GM12878 (cell line): Measurements from ENCODE around the gene EPHB2. TPM values are rescaled to one million over a fixed set of nuclear protein-coding genes. Genes with fewer than 3 reads are reported as not detected.

Source experiments
- ATAC-seq: fragments of 200-7000 bp; cut with Tn5 transposase; 3 replicates; pipeline ENCODE4 v1.9.1; 2020; ENCODE audit warnings: mild to moderate bottlenecking, moderate library complexity
- BruUV-seq: library from RNA; stranded (reverse); fragments of 400-500 nt; replicated peaks from 2 replicates; lab custom pipeline; 2021; lab: Mats Ljungman, UMichigan
- CTCF ChIA-PET: fragments of 300-600 bp; sonication (Branson Sonifier 250); formaldehyde crosslinking; extraction: SDS; loops from one replicate; lab custom pipeline; 2021; ENCODE audit warnings: inconsistent platforms; lab: Yijun Ruan, JAX
- POLR2A ChIA-PET: fragments of 350-600 bp; formaldehyde crosslinking; extraction: SDS; loops from one replicate; lab custom pipeline; 2021; ENCODE audit warnings: inconsistent platforms; lab: Charles Lee
- RAD21 ChIA-PET: fragments of 300-600 bp; sonication (Branson Sonifier 250); formaldehyde crosslinking; loops from one replicate; lab custom pipeline; 2023; ENCODE audit warnings: antibody characterized with exemption; ENCODE audit not compliant: unreplicated experiment; lab: Charles Lee
- SMC1A ChIA-PET: fragments of 300-600 bp; sonication (Branson Sonifier 250); formaldehyde crosslinking; loops from one replicate; lab custom pipeline; 2023; ENCODE audit not compliant: unreplicated experiment, uncharacterized antibody; lab: Charles Lee
- DNase-seq: peaks from one replicate; pipeline ENCODE4 v3.0.0-alpha.2; 2011; ENCODE audit warnings: low read depth, low spot score
- FAIRE-seq: peaks from 3 replicates; lab custom pipeline; 2011; peaks lifted over from hg19 to GRCh38; lab: Jason Lieb, UNC
- H2AFZ ChIP-seq: 2 replicates; pipeline ENCODE4 v1.6.0; 2011; ENCODE audit warnings: low read depth, low read length, control low read depth; ENCODE audit not compliant: control insufficient read depth
- H3K27ac ChIP-seq: 2 replicates; pipeline ENCODE4 v1.5.1; 2011; ENCODE audit warnings: control low read depth; ENCODE audit not compliant: control insufficient read depth, insufficient read depth
- H3K27me3 ChIP-seq, 2 experiments: replicated peaks in 1 of 2; 2 replicates each; pipeline versions ENCODE4 v1.6.0 to v1.6.1; 2011; ENCODE audit warnings: low read length in 1 of 2; ENCODE audit not compliant: control insufficient read depth in 2 of 2, insufficient read depth in 2 of 2
- H3K36me3 ChIP-seq, 2 experiments: 2 replicates each; pipeline ENCODE4 v1.5.1; 2011; ENCODE audit warnings: low read length in 1 of 2; ENCODE audit not compliant: control insufficient read depth in 2 of 2, insufficient read depth in 2 of 2
- H3K4me1 ChIP-seq: 2 replicates; pipeline ENCODE4 v1.6.1; 2011; ENCODE audit warnings: mild to moderate bottlenecking, low read length, moderate library complexity, mixed read lengths; ENCODE audit not compliant: control insufficient read depth, insufficient read depth
- H3K4me2 ChIP-seq: 2 replicates; pipeline ENCODE4 v1.6.0; 2011; ENCODE audit warnings: control low read depth; ENCODE audit not compliant: control insufficient read depth, insufficient read depth
- H3K4me3 ChIP-seq: fragments of 200-600 bp; sonication (generic); 2 replicates; pipeline ENCODE4 v1.5.1; 2016
- H3K79me2 ChIP-seq: 2 replicates; pipeline ENCODE4 v1.6.0; 2011; ENCODE audit warnings: low read length; ENCODE audit not compliant: control insufficient read depth, insufficient read depth
- H3K9ac ChIP-seq: 2 replicates; pipeline ENCODE4 v1.8.0; 2011; ENCODE audit warnings: low read length, control low read depth, mixed read lengths; ENCODE audit not compliant: control insufficient read depth, insufficient read depth
- H3K9me3 ChIP-seq: replicated peaks from 3 replicates; pipeline ENCODE4 v1.5.1; 2011; ENCODE audit warnings: mild to moderate bottlenecking, low read length; ENCODE audit not compliant: control insufficient read depth, insufficient read depth
- H4K20me1 ChIP-seq: 2 replicates; pipeline ENCODE4 v1.6.0; 2011; ENCODE audit not compliant: control insufficient read depth, insufficient read depth
- BRCA1 ChIP-seq: IDR thresholded peaks from 2 replicates; pipeline ENCODE4 v1.6.1; 2011; ENCODE audit warnings: low read depth, low read length, improper control_type of control experiment
- CHD4 ChIP-seq: fragments of 200-600 bp; sonication (generic); IDR thresholded peaks from 2 replicates; pipeline ENCODE4 v1.6.1; 2016; ENCODE audit warnings: mild to moderate bottlenecking
- E2F8 ChIP-seq: fragments of 450-650 bp; IDR thresholded peaks from 2 replicates; pipeline ENCODE4 v1.6.1; 2018; ENCODE audit warnings: mild to moderate bottlenecking, low read depth, moderate library complexity; ENCODE audit not compliant: partially characterized antibody
- ELK1 ChIP-seq: IDR thresholded peaks from 2 replicates; pipeline ENCODE4 v1.6.1; 2012; ENCODE audit warnings: low read depth, low read length, improper control_type of control experiment
- EZH2 ChIP-seq: IDR thresholded peaks from 2 replicates; pipeline ENCODE4 v1.6.1; 2012; ENCODE audit warnings: low read depth, mild to moderate bottlenecking, control low read depth, inconsistent platforms, low read length, borderline replicate concordance; ENCODE audit not compliant: control insufficient read depth
- IRF3 ChIP-seq: fragments of 450-650 bp; IDR thresholded peaks from 2 replicates; pipeline ENCODE4 v1.6.1; 2014; ENCODE audit warnings: mild to moderate bottlenecking
- IRF4 ChIP-seq: IDR thresholded peaks from 2 replicates; pipeline ENCODE4 v1.6.1; 2011; ENCODE audit warnings: low read depth, low read length
- KAT2A ChIP-seq: conservative IDR thresholded peaks from 2 replicates; pipeline ENCODE4 v1.6.1; 2011; ENCODE audit warnings: low read depth, low read length; ENCODE audit not compliant: control insufficient read depth
- MTA3 ChIP-seq: IDR thresholded peaks from 2 replicates; pipeline ENCODE4 v1.6.1; 2012; ENCODE audit warnings: low read length, inconsistent platforms, borderline replicate concordance
- NKRF ChIP-seq: fragments of 450-650 bp; conservative IDR thresholded peaks from 2 replicates; pipeline ENCODE4 v1.6.1; 2017; ENCODE audit warnings: mild to moderate bottlenecking, moderate library complexity
- PAX8 ChIP-seq: fragments of 450-650 bp; IDR thresholded peaks from 2 replicates; pipeline ENCODE4 v1.6.1; 2017; ENCODE audit warnings: mild to moderate bottlenecking, moderate library complexity
- RAD51 ChIP-seq: fragments of 450-650 bp; IDR thresholded peaks from 2 replicates; pipeline ENCODE4 v1.6.1; 2016; ENCODE audit warnings: moderate library complexity, mild to moderate bottlenecking, inconsistent platforms
- SMARCA5 ChIP-seq: fragments of 450-650 bp; IDR thresholded peaks from 2 replicates; pipeline ENCODE4 v1.6.1; 2017; ENCODE audit warnings: mild to moderate bottlenecking
- SMC3 ChIP-seq: IDR thresholded peaks from 2 replicates; pipeline ENCODE4 v1.6.1; 2011; ENCODE audit warnings: low read length, improper control_type of control experiment, borderline replicate concordance
- TCF12 ChIP-seq: IDR thresholded peaks from 2 replicates; pipeline ENCODE4 v1.6.1; 2011; ENCODE audit warnings: low read depth, mild to moderate bottlenecking, low read length
- ZNF217 ChIP-seq: fragments of 450-650 bp; IDR thresholded peaks from 2 replicates; pipeline ENCODE4 v1.6.1; 2017; ENCODE audit warnings: antibody characterized with exemption, mild to moderate bottlenecking
- WGBS: methylation state at CpG from one replicate; pipeline ENCODE4 v1.1.6; 2016; ENCODE audit warnings: low lambda C conversion rate; ENCODE audit not compliant: insufficient replicate concordance, insufficient coverage; ENCODE audit errors: missing lambda C conversion rate; 5-methylcytosine and 5-hydroxymethylcytosine counted together
- in situ Hi-C: fragments of 300-500 bp; cut with MboI; formaldehyde crosslinking; loops from 9 replicates; pipeline ENCODE4 v1.14.3; 2018; ENCODE audit warnings: mixed read lengths
- intact Hi-C: fragments of 100-400 bp; cut with micrococcal nuclease; formaldehyde crosslinking; loops from one replicate; pipeline ENCODE4 v1.14.2; 2022; ENCODE audit not compliant: unreplicated experiment
- polyA plus RNA-seq, 11 experiments: library from polyadenylated mRNA; depleted of rRNA in 4 of 11; unstranded in 6 of 11; stranded (reverse) in 5 of 11; fragments of >200 nt; fragmentation: Nextera tagmentation in 4 of 11; fragmentation: Illumina TruSeq in 1 of 11; extraction: Ambion mirVana in 4 of 11; extraction: Trizol in 1 of 11; gene quantifications; 1 replicate in 1 of 11; 2 replicates in 10 of 11; pipeline versions ENCODE4 v1.2.1 to v1.2.3, GENCODE V29; 2011 to 2016; ENCODE audit warnings: inconsistent platforms in 2 of 11, missing spikeins in 2 of 11, low read depth in 1 of 11
- total RNA-seq, 4 experiments: library from RNA; depleted of rRNA in 3 of 4; stranded (reverse); fragments of >200 nt in 3 of 4; fragmentation: Illumina TruSeq in 1 of 4; extraction: Trizol in 1 of 4; gene quantifications; 2 replicates each; pipeline versions ENCODE4 v1.2.1 to v1.2.3, GENCODE V29; 2013 to 2021

EPHB2 gene
- total and polyA plus RNA-seq, 10 of the 15 experiments (the other 5 are each of a cell fraction or from before 2014, with no cell fraction given): 0.13 to 3.3 (median 0.92) TPM

GRCh38 chr1:22828484-22829308, 118.1 kb downstream of the EPHB2 start (continued):
- TF ChIP-seq EZH2 (no peak), IRF3 (no peak), SMC3 (no peak), ELK1 (no peak), BRCA1 (no peak), IRF4 (no peak), MTA3 (no peak), TCF12 (no peak)

- no peak overlapping the region for H3K27ac ChIP-seq
- H3K36me3 ChIP-seq: no peaks in the 10 kb centered on the region
- in situ Hi-C loops: no loop called here
- no peak overlapping the region for H3K9ac ChIP-seq
- FAIRE-seq (no peak), DNase-seq (no peak), ATAC-seq (no peak)
- no TSS peak for BruUV-seq
- SMC1A ChIA-PET: no interaction called here
- no peak overlapping the region for H2AFZ ChIP-seq
- no peaks in the 10 kb centered on the region for H3K9me3 ChIP-seq
- CTCF ChIA-PET: no interaction called here
- intact Hi-C loops: no loop called here
- no peak overlapping the region for H3K4me2 ChIP-seq
- H4K20me1 ChIP-seq: no peaks in the 10 kb centered on the region
- POLR2A ChIA-PET: no interaction called here
- no peak overlapping the region for H3K4me3 ChIP-seq
- H3K27me3 ChIP-seq: no peaks in the 10 kb centered on the region; a peak in 1 of 4 replicates
- H3K79me2 ChIP-seq: no peaks in the 10 kb centered on the region
- 35% methylated on average over 12 of the region's 12 CpGs for WGBS
- RAD21 ChIA-PET: no interaction called here
- H3K4me1 ChIP-seq: no peaks in the 10 kb centered on the region
- TF ChIP-seq E2F8 (no peak), CHD4 (no peak), SMARCA5 (no peak), PAX8 (no peak), RAD51 (no peak), KAT2A (no peak), NKRF (no peak), ZNF217 (no peak)
Measured at GRCh38 chr1:22829309-22829989, 118.8 kb downstream of the EPHB2 start.
